K562 (cell line): ENCODE data around the gene OR8B2. TPM values are rescaled to one million over a fixed set of nuclear protein-coding genes. Genes with fewer than 3 reads are reported as not detected.

Source experiments
- polyA plus RNA-seq, 8 experiments: library from polyadenylated mRNA; depleted of rRNA in 4 of 8; stranded (reverse) in 5 of 8; unstranded in 3 of 8; fragments of >200 nt; fragmentation: Nextera tagmentation in 2 of 8; fragmentation: Illumina TruSeq in 1 of 8; extraction: Ambion mirVana in 2 of 8; extraction: Trizol in 1 of 8; gene quantifications; 2 replicates each; pipeline versions ENCODE4 v1.2.1 to v1.2.3, GENCODE V29; 2011 to 2014; ENCODE audit warnings: inconsistent platforms in 1 of 8, missing spikeins in 1 of 8
- total RNA-seq, 7 experiments: library from RNA; depleted of rRNA in 6 of 7; stranded (reverse); fragments of >200 nt in 6 of 7; fragmentation: Illumina TruSeq in 2 of 7; extraction: Trizol in 2 of 7; gene quantifications; 2 replicates each; pipeline versions ENCODE4 v1.2.1 to v1.2.3, GENCODE V29; 2011 to 2021; ENCODE audit warnings: low replicate concordance in 1 of 7

The OR8B2 gene
- total and polyA plus RNA-seq, 9 of the 15 experiments (the other 6 are each of a cell fraction or from before 2014, with no cell fraction given): 0.56 TPM; not detected in 8

Other genes starting within 250 kb of the OR8B2 start
Only the 7 nearest of the 12 such genes appear.
- 0.57 and 0.59 TPM in 2 replicates for gene OR8G1, start 143.4 kb downstream of the OR8B2 start, total RNA-seq (2014; rRNA removed)
- 1.4 and 1.7 TPM in 2 replicates for gene OR8G1, start 143.4 kb downstream of the OR8B2 start, total RNA-seq (2014; rRNA removed; fragmentation: Illumina TruSeq; extraction: Trizol)
- 0.91 and 1.7 TPM in 2 replicates for gene OR8G1, start 143.4 kb downstream of the OR8B2 start, total RNA-seq (2015; rRNA removed; fragmentation: Illumina TruSeq; extraction: Trizol)
- gene OR8G1, start 143.4 kb downstream of the OR8B2 start, total RNA-seq (2021): 0.44 and 0.54 TPM in 2 replicates
- 0.57 and 0.83 TPM in 2 replicates for gene OR8G1, start 143.4 kb downstream of the OR8B2 start, polyA plus RNA-seq (2011; rRNA removed)
- gene OR8G1, start 143.4 kb downstream of the OR8B2 start, polyA plus RNA-seq (2014; fragmentation: Illumina TruSeq; extraction: Trizol): 0.10 and 0.25 TPM in 2 replicates
- under 1 TPM in 1 of 2 experiments, not detected in 1; 0.03 TPM for gene OR8G1, start 143.4 kb downstream of the OR8B2 start, polyA plus RNA-seq (2014; fragmentation: Nextera tagmentation; extraction: Ambion mirVana)
- 0.12 and 0.16 TPM in 2 replicates for gene OR8G1, start 143.4 kb downstream of the OR8B2 start, polyA plus RNA-seq (2014; rRNA removed)
- 0.18 and 0.94 TPM in 2 replicates for gene OR8G5, start 128.1 kb downstream of the OR8B2 start, total RNA-seq (2014; rRNA removed)
- 1.9 and 2.6 TPM in 2 replicates for gene OR8G5, start 128.1 kb downstream of the OR8B2 start, total RNA-seq (2014; rRNA removed; fragmentation: Illumina TruSeq; extraction: Trizol)
- 2.3 and 2.6 TPM in 2 replicates for gene OR8G5, start 128.1 kb downstream of the OR8B2 start, total RNA-seq (2015; rRNA removed; fragmentation: Illumina TruSeq; extraction: Trizol)
- 1.4 and 1.7 TPM in 2 replicates for gene OR8G5, start 128.1 kb downstream of the OR8B2 start, total RNA-seq (2021)
- gene OR8G5, start 128.1 kb downstream of the OR8B2 start, polyA plus RNA-seq (2011; rRNA removed): 2.2 and 3.8 TPM in 2 replicates
- gene OR8G5, start 128.1 kb downstream of the OR8B2 start, polyA plus RNA-seq (2014; fragmentation: Illumina TruSeq; extraction: Trizol): 1.7 and 2.1 TPM in 2 replicates
- 1 to 10 TPM in 1 of 2 experiments, under 1 TPM in 1; 0.98 to 1.2 TPM for gene OR8G5, start 128.1 kb downstream of the OR8B2 start, polyA plus RNA-seq (2014; fragmentation: Nextera tagmentation; extraction: Ambion mirVana)
- gene OR8G5, start 128.1 kb downstream of the OR8B2 start, polyA plus RNA-seq (2014; rRNA removed): 1.5 and 1.7 TPM in 2 replicates
- not detected in 2 replicates for gene OR8D1, start 70.5 kb downstream of the OR8B2 start, total RNA-seq (2014; rRNA removed)
- not detected in 2 replicates for gene OR8D1, start 70.5 kb downstream of the OR8B2 start, total RNA-seq (2014; rRNA removed; fragmentation: Illumina TruSeq; extraction: Trizol)
- gene OR8D1, start 70.5 kb downstream of the OR8B2 start, total RNA-seq (2015; rRNA removed; fragmentation: Illumina TruSeq; extraction: Trizol): not detected in 2 replicates
- gene OR8D1, start 70.5 kb downstream of the OR8B2 start, total RNA-seq (2021): not detected in 2 replicates
- gene OR8D1, start 70.5 kb downstream of the OR8B2 start, polyA plus RNA-seq (2011; rRNA removed): not detected in 2 replicates
- gene OR8D1, start 70.5 kb downstream of the OR8B2 start, polyA plus RNA-seq (2014; fragmentation: Illumina TruSeq; extraction: Trizol): not detected in 2 replicates
- gene OR8D1, start 70.5 kb downstream of the OR8B2 start, polyA plus RNA-seq (2014; fragmentation: Nextera tagmentation; extraction: Ambion mirVana): under 1 TPM; 0.08 to 0.55 TPM
- gene OR8D1, start 70.5 kb downstream of the OR8B2 start, polyA plus RNA-seq (2014; rRNA removed): not detected in 2 replicates
- not detected in 2 replicates for gene OR8D2, start 64.3 kb downstream of the OR8B2 start, total RNA-seq (2014; rRNA removed)
- not detected in 2 replicates for gene OR8D2, start 64.3 kb downstream of the OR8B2 start, total RNA-seq (2014; rRNA removed; fragmentation: Illumina TruSeq; extraction: Trizol)
- not detected in 2 replicates for gene OR8D2, start 64.3 kb downstream of the OR8B2 start, total RNA-seq (2015; rRNA removed; fragmentation: Illumina TruSeq; extraction: Trizol)
- gene OR8D2, start 64.3 kb downstream of the OR8B2 start, total RNA-seq (2021): not detected in 2 replicates
- not detected in 2 replicates for gene OR8D2, start 64.3 kb downstream of the OR8B2 start, polyA plus RNA-seq (2011; rRNA removed)
- not detected in 2 replicates for gene OR8D2, start 64.3 kb downstream of the OR8B2 start, polyA plus RNA-seq (2014; fragmentation: Illumina TruSeq; extraction: Trizol)
- gene OR8D2, start 64.3 kb downstream of the OR8B2 start, polyA plus RNA-seq (2014; fragmentation: Nextera tagmentation; extraction: Ambion mirVana): under 1 TPM; 0.06 to 0.21 TPM
- gene OR8D2, start 64.3 kb downstream of the OR8B2 start, polyA plus RNA-seq (2014; rRNA removed): not detected in 2 replicates
- gene OR8B3, start 14.5 kb upstream of the OR8B2 start, total RNA-seq (2014; rRNA removed): not detected in 2 replicates
- not detected in 2 replicates for gene OR8B3, start 14.5 kb upstream of the OR8B2 start, total RNA-seq (2014; rRNA removed; fragmentation: Illumina TruSeq; extraction: Trizol)
- gene OR8B3, start 14.5 kb upstream of the OR8B2 start, total RNA-seq (2015; rRNA removed; fragmentation: Illumina TruSeq; extraction: Trizol): not detected in 2 replicates
- not detected in 2 replicates for gene OR8B3, start 14.5 kb upstream of the OR8B2 start, total RNA-seq (2021)
- not detected in 2 replicates for gene OR8B3, start 14.5 kb upstream of the OR8B2 start, polyA plus RNA-seq (2011; rRNA removed)
- gene OR8B3, start 14.5 kb upstream of the OR8B2 start, polyA plus RNA-seq (2014; fragmentation: Illumina TruSeq; extraction: Trizol): not detected in 2 replicates
- gene OR8B3, start 14.5 kb upstream of the OR8B2 start, polyA plus RNA-seq (2014; fragmentation: Nextera tagmentation; extraction: Ambion mirVana): under 1 TPM in 1 of 2 experiments, not detected in 1; 0.13 TPM
- not detected in 2 replicates for gene OR8B3, start 14.5 kb upstream of the OR8B2 start, polyA plus RNA-seq (2014; rRNA removed)
- gene OR8B4, start 40.4 kb upstream of the OR8B2 start, total RNA-seq (2014; rRNA removed): not detected in 2 replicates
- gene OR8B4, start 40.4 kb upstream of the OR8B2 start, total RNA-seq (2014; rRNA removed; fragmentation: Illumina TruSeq; extraction: Trizol): not detected in 2 replicates
- not detected in 2 replicates for gene OR8B4, start 40.4 kb upstream of the OR8B2 start, total RNA-seq (2015; rRNA removed; fragmentation: Illumina TruSeq; extraction: Trizol)
- not detected in 2 replicates for gene OR8B4, start 40.4 kb upstream of the OR8B2 start, total RNA-seq (2021)
- not detected in 2 replicates for gene OR8B4, start 40.4 kb upstream of the OR8B2 start, polyA plus RNA-seq (2011; rRNA removed)
- gene OR8B4, start 40.4 kb upstream of the OR8B2 start, polyA plus RNA-seq (2014; fragmentation: Illumina TruSeq; extraction: Trizol): not detected in 2 replicates
- not detected for gene OR8B4, start 40.4 kb upstream of the OR8B2 start, polyA plus RNA-seq (2014; fragmentation: Nextera tagmentation; extraction: Ambion mirVana)
- not detected in 2 replicates for gene OR8B4, start 40.4 kb upstream of the OR8B2 start, polyA plus RNA-seq (2014; rRNA removed)
- not detected in 2 replicates for gene OR8B8, start 61.2 kb upstream of the OR8B2 start, total RNA-seq (2014; rRNA removed)
- gene OR8B8, start 61.2 kb upstream of the OR8B2 start, total RNA-seq (2014; rRNA removed; fragmentation: Illumina TruSeq; extraction: Trizol): not detected in 2 replicates
- gene OR8B8, start 61.2 kb upstream of the OR8B2 start, total RNA-seq (2015; rRNA removed; fragmentation: Illumina TruSeq; extraction: Trizol): not detected in 2 replicates
- gene OR8B8, start 61.2 kb upstream of the OR8B2 start, total RNA-seq (2021): not detected in 2 replicates
- gene OR8B8, start 61.2 kb upstream of the OR8B2 start, polyA plus RNA-seq (2011; rRNA removed): not detected in 2 replicates
- gene OR8B8, start 61.2 kb upstream of the OR8B2 start, polyA plus RNA-seq (2014; fragmentation: Illumina TruSeq; extraction: Trizol): not detected in 2 replicates
- under 1 TPM in 1 of 2 experiments, not detected in 1; 0.18 TPM for gene OR8B8, start 61.2 kb upstream of the OR8B2 start, polyA plus RNA-seq (2014; fragmentation: Nextera tagmentation; extraction: Ambion mirVana)
- not detected in 2 replicates for gene OR8B8, start 61.2 kb upstream of the OR8B2 start, polyA plus RNA-seq (2014; rRNA removed)